ENCODE data around the gene ADGRB3.

Gene ADGRB3

DNA sequence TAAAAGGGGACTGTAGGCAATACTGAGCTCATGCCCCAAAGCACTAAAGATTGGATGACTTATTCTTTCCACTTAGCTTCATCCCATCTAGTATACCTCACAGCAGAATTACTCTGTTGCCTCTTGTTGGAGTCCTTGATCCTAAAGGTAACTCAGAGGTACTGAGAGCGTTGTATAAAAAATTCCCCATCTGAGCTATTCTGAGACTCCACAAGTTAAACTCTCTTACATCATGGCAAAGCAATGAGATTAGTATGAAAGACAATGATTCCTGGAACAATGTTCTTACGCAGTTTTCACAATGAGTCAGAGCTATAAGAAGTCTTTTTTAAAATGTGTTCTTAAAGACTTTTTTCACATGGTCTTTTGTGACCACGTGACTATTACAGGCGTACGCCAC, 370.1 kb downstream of the ADGRB3 start:
- Histone ChIP-seq H3K14ac (ENCODE audit: low read length) (no peak overlapping the region), H3K27me3 (ENCODE audit: control insufficient read depth in 3 of 3, insufficient read depth in 3 of 3, low read depth in 1 of 3, low read length in 3 of 3) (no peaks in the 10 kb centered on the region), H2BK12ac (ENCODE audit: low read length) (no peak overlapping the region), H2BK120ac (ENCODE audit: low read depth, low read length) (no peak overlapping the region), H3K9me3 (replicated peaks in 1 of 2; ENCODE audit: control insufficient read depth in 2 of 2, insufficient read depth in 1 of 2, low read depth in 1 of 2, low read length in 2 of 2) (peaks cover 0 to 2% of the 10 kb centered on the region in 2 donors), H2BK15ac (ENCODE audit: low read length) (no peak overlapping the region), H2BK5ac (ENCODE audit: low read length) (no peak overlapping the region), H3K4me2 (ENCODE audit: insufficient read depth, low read length, poor library complexity, severe bottlenecking) (no peak overlapping the region), H4K91ac (ENCODE audit: low read depth, low read length, poor library complexity) (no peak overlapping the region), H3K4ac (ENCODE audit: low read length) (no peak overlapping the region), H3K4me1 (ENCODE audit: control insufficient read depth in 2 of 2, insufficient read depth in 1 of 2, low read depth in 1 of 2, low read length in 2 of 2) (no peaks in the 10 kb centered on the region), H3K18ac (ENCODE audit: low read length) (no peak overlapping the region), H3K23ac (ENCODE audit: low read depth, low read length, poor library complexity) (no peak overlapping the region), H3K4me3 (ENCODE audit: low read length in 2 of 2) (no peak overlapping the region), H2AFZ (ENCODE audit: low read length) (no peak overlapping the region), H2AK5ac (ENCODE audit: low read depth, low read length) (no peak overlapping the region), H3K79me1 (ENCODE audit: low read depth, low read length) (no peaks in the 10 kb centered on the region), H3K36me3 (replicated peaks in 1 of 2; ENCODE audit: control insufficient read depth in 2 of 2, insufficient read depth in 2 of 2, low read length in 2 of 2) (no peaks in the 10 kb centered on the region), H3K27ac (replicated peaks; ENCODE audit: low read length) (no peak overlapping the region), H3K9ac (ENCODE audit: low read depth, low read length, poor library complexity) (no peak overlapping the region), H4K8ac (ENCODE audit: low read depth, low read length) (no peak overlapping the region)
- DNase-seq (ENCODE audit: low spot score) = no peak
- no CpG with 5 or more reads among the region's 5 CpGs for WGBS, 2 donors (ENCODE audit: extremely low coverage in 2 of 2, insufficient read length in 2 of 2, insufficient replicate concordance in 1 of 2)

DNA sequence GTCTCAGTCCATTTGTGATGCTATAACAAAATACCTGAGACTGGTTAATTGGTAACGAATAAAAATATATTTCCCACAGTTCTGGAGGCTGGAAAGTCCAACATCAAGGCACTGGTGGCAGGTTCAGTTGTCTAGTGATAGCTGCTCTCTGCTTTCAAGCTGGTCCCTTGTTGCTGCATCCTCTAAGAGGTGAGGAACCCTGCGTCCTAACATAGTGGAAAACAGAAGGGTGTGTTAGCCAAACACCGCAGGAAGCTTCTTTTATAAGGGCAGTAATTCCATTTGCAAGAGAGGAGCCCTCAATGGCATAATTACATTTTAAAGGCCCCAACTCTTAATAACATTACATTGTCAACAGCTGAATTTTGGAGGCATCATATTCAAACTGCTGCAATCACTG, 372.7 kb downstream of the ADGRB3 start:
- no peaks in the 10 kb centered on the region for H3K79me1 ChIP-seq (ENCODE audit: low read depth, low read length)
- no peak overlapping the region for H3K4me3 ChIP-seq (ENCODE audit: low read length in 2 of 2)
- no peak overlapping the region for H3K27ac ChIP-seq (replicated peaks; ENCODE audit: low read length)
- H2AFZ ChIP-seq (ENCODE audit: low read length) = no peak overlapping the region
- H3K4ac ChIP-seq (ENCODE audit: low read length) = no peak overlapping the region
- no peak overlapping the region for H2AK5ac ChIP-seq (ENCODE audit: low read depth, low read length)
- H3K4me1 ChIP-seq (ENCODE audit: control insufficient read depth in 2 of 2, insufficient read depth in 1 of 2, low read depth in 1 of 2, low read length in 2 of 2) = peaks cover 2 to 12% of the 10 kb centered on the region in 2 donors
- H3K36me3 ChIP-seq (replicated peaks in 1 of 2; ENCODE audit: control insufficient read depth in 2 of 2, insufficient read depth in 2 of 2, low read length in 2 of 2) = no peaks in the 10 kb centered on the region
- H3K18ac ChIP-seq (ENCODE audit: low read length) = no peak overlapping the region
- no peak overlapping the region for H3K23ac ChIP-seq (ENCODE audit: low read depth, low read length, poor library complexity)
- H3K27me3 ChIP-seq (ENCODE audit: control insufficient read depth in 3 of 3, insufficient read depth in 3 of 3, low read depth in 1 of 3, low read length in 3 of 3) = no peaks in the 10 kb centered on the region
- no peak for DNase-seq (ENCODE audit: low spot score)
- no peak overlapping the region for H3K14ac ChIP-seq (ENCODE audit: low read length)
- no peak overlapping the region for H4K8ac ChIP-seq (ENCODE audit: low read depth, low read length)
- no peak overlapping the region for H2BK5ac ChIP-seq (ENCODE audit: low read length)
- peaks cover 0 to 2% of the 10 kb centered on the region in 2 donors for H3K9me3 ChIP-seq (replicated peaks in 1 of 2; ENCODE audit: control insufficient read depth in 2 of 2, insufficient read depth in 1 of 2, low read depth in 1 of 2, low read length in 2 of 2)
- no CpG with 5 or more reads among the region's 3 CpGs for WGBS, 2 donors (ENCODE audit: extremely low coverage in 2 of 2, insufficient read length in 2 of 2, insufficient replicate concordance in 1 of 2)
- H2BK120ac ChIP-seq (ENCODE audit: low read depth, low read length) = no peak overlapping the region
- H4K91ac ChIP-seq (ENCODE audit: low read depth, low read length, poor library complexity) = no peak overlapping the region
- H2BK15ac ChIP-seq (ENCODE audit: low read length) = no peak overlapping the region
- H2BK12ac ChIP-seq (ENCODE audit: low read length) = no peak overlapping the region
- H3K4me2 ChIP-seq (ENCODE audit: insufficient read depth, low read length, poor library complexity, severe bottlenecking) = no peak overlapping the region
- H3K9ac ChIP-seq (ENCODE audit: low read depth, low read length, poor library complexity) = no peak overlapping the region

DNA sequence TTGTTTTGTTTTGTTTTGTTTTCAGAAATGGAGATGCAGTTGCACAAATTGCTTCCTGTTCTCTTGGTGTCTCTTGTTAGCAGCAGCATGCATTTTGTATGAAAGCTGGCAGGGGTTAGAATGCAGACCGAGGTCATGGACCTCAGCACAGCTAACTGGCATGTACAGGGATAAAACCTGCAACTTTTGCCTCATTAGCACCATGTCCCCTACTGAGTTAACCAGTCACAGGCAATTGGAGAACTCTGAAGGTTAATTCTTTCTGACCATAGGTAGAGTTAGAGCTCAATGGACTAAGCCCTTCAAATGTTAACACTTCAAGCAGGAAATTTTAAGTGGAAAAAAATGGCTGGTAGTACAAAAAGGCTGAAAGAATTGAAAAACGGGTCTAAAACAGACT, 377.1 kb downstream of the ADGRB3 start:
- Histone ChIP-seq H3K4me2 (ENCODE audit: insufficient read depth, low read length, poor library complexity, severe bottlenecking) (no peak overlapping the region), H2AFZ (ENCODE audit: low read length) (no peak overlapping the region), H2AK5ac (ENCODE audit: low read depth, low read length) (no peak overlapping the region), H2BK15ac (ENCODE audit: low read length) (no peak overlapping the region), H2BK5ac (ENCODE audit: low read length) (no peak overlapping the region), H3K14ac (ENCODE audit: low read length) (no peak overlapping the region), H3K9ac (ENCODE audit: low read depth, low read length, poor library complexity) (no peak overlapping the region), H3K36me3 (replicated peaks in 1 of 2; ENCODE audit: control insufficient read depth in 2 of 2, insufficient read depth in 2 of 2, low read length in 2 of 2) (no peaks in the 10 kb centered on the region), H3K4ac (ENCODE audit: low read length) (no peak overlapping the region), H3K27ac (replicated peaks; ENCODE audit: low read length) (peak overlapping the region; percentile 7), H3K79me1 (ENCODE audit: low read depth, low read length) (no peaks in the 10 kb centered on the region), H3K18ac (ENCODE audit: low read length) (no peak overlapping the region), H2BK120ac (ENCODE audit: low read depth, low read length) (no peak overlapping the region), H3K27me3 (ENCODE audit: control insufficient read depth in 3 of 3, insufficient read depth in 3 of 3, low read depth in 1 of 3, low read length in 3 of 3) (no peaks in the 10 kb centered on the region), H4K8ac (ENCODE audit: low read depth, low read length) (no peak overlapping the region), H3K9me3 (replicated peaks in 1 of 2; ENCODE audit: control insufficient read depth in 2 of 2, insufficient read depth in 1 of 2, low read depth in 1 of 2, low read length in 2 of 2) (peaks cover 0 to 2% of the 10 kb centered on the region in 2 donors), H3K4me3 (ENCODE audit: low read length in 2 of 2) (no peak overlapping the region), H4K91ac (ENCODE audit: low read depth, low read length, poor library complexity) (no peak overlapping the region), H2BK12ac (ENCODE audit: low read length) (no peak overlapping the region), H3K4me1 (ENCODE audit: control insufficient read depth in 2 of 2, insufficient read depth in 1 of 2, low read depth in 1 of 2, low read length in 2 of 2) (peaks cover 6 to 17% of the 10 kb centered on the region in 2 donors), H3K23ac (ENCODE audit: low read depth, low read length, poor library complexity) (no peak overlapping the region)
- no CpG with 5 or more reads among the region's 2 CpGs for WGBS, 2 donors (ENCODE audit: extremely low coverage in 2 of 2, insufficient read length in 2 of 2, insufficient replicate concordance in 1 of 2)
- DNase-seq (ENCODE audit: low spot score) = peak; percentile 56

DNA sequence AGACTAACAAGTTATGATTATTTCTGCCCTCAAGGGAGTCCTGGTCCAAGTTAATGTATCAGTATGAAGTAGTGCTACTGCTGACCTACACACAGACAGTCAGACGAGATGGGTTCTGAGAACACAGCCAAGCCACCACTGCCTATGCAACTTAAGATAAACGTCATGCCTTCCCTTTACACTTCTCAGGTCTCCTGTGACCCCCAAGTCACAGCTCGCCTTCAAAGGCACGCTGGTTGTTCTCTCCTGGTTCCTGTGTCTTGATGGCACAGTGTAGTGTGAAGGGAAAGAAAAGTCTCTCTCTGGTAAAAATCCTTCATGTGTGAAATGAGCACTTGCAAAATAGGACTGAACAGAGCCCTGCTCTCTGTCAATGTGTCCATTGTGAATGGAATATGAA, 377.8 kb downstream of the ADGRB3 start:
- H3K4me1 ChIP-seq (ENCODE audit: control insufficient read depth in 2 of 2, insufficient read depth in 1 of 2, low read depth in 1 of 2, low read length in 2 of 2) = peaks cover 6 to 17% of the 10 kb centered on the region in 2 donors
- H4K8ac ChIP-seq (ENCODE audit: low read depth, low read length) = no peak overlapping the region
- H3K27me3 ChIP-seq (ENCODE audit: control insufficient read depth in 3 of 3, insufficient read depth in 3 of 3, low read depth in 1 of 3, low read length in 3 of 3) = no peaks in the 10 kb centered on the region
- H2AK5ac ChIP-seq (ENCODE audit: low read depth, low read length) = no peak overlapping the region
- H2BK120ac ChIP-seq (ENCODE audit: low read depth, low read length) = no peak overlapping the region
- no peak overlapping the region for H2BK12ac ChIP-seq (ENCODE audit: low read length)
- no peaks in the 10 kb centered on the region for H3K9me3 ChIP-seq (replicated peaks in 1 of 2; ENCODE audit: control insufficient read depth in 2 of 2, insufficient read depth in 1 of 2, low read depth in 1 of 2, low read length in 2 of 2)
- no peak overlapping the region for H3K4ac ChIP-seq (ENCODE audit: low read length)
- DNase-seq (ENCODE audit: low spot score) = no peak
- no peak overlapping the region for H3K18ac ChIP-seq (ENCODE audit: low read length)
- H2AFZ ChIP-seq (ENCODE audit: low read length) = no peak overlapping the region
- no peak overlapping the region for H3K4me3 ChIP-seq (ENCODE audit: low read length in 2 of 2)
- no peak overlapping the region for H2BK5ac ChIP-seq (ENCODE audit: low read length)
- no peak overlapping the region for H4K91ac ChIP-seq (ENCODE audit: low read depth, low read length, poor library complexity)
- H3K36me3 ChIP-seq (replicated peaks in 1 of 2; ENCODE audit: control insufficient read depth in 2 of 2, insufficient read depth in 2 of 2, low read length in 2 of 2) = no peaks in the 10 kb centered on the region
- no peak overlapping the region for H3K14ac ChIP-seq (ENCODE audit: low read length)
- peak overlapping the region; percentile 4 for H3K27ac ChIP-seq (replicated peaks; ENCODE audit: low read length)
- H2BK15ac ChIP-seq (ENCODE audit: low read length) = no peak overlapping the region
- no peak overlapping the region for H3K23ac ChIP-seq (ENCODE audit: low read depth, low read length, poor library complexity)
- no peak overlapping the region for H3K9ac ChIP-seq (ENCODE audit: low read depth, low read length, poor library complexity)
- WGBS, 2 donors (ENCODE audit: extremely low coverage in 2 of 2, insufficient read length in 2 of 2, insufficient replicate concordance in 1 of 2) = no CpG with 5 or more reads among the region's 4 CpGs
- H3K4me2 ChIP-seq (ENCODE audit: insufficient read depth, low read length, poor library complexity, severe bottlenecking) = no peak overlapping the region
- no peaks in the 10 kb centered on the region for H3K79me1 ChIP-seq (ENCODE audit: low read depth, low read length)

All from neuronal stem cell (in vitro differentiated cells).